Peyer's patch (tissue), 4 donors: ENCODE data around the gene NME5.

Source experiments
- CTCF ChIP-seq, 6 experiments: fragments of 450-650 bp in 4 of 6; fragments of 200-600 bp in 2 of 6; sonication (generic) in 1 of 6; IDR thresholded peaks; one replicate each; pipeline ENCODE4 v1.5.1; 2017 to 2019; ENCODE audit warnings: antibody characterized with exemption in 6 of 6, mild to moderate bottlenecking in 3 of 6, moderate library complexity in 1 of 6
- POLR2A ChIP-seq, 2 donors: fragments of 450-650 bp; IDR thresholded peaks; one replicate each; pipeline ENCODE4 v1.5.1; 2017; ENCODE audit warnings: antibody characterized with exemption in 2 of 2, mild to moderate bottlenecking in 2 of 2, moderate library complexity in 2 of 2

- TF ChIP-seq CTCF (IDR thresholded peaks at IDR 0.05) (no peak), POLR2A (IDR thresholded peaks at IDR 0.05) (no peak)
These were observed 18.4 kb upstream of the NME5 start for GRCh38 chr5:138157626-138158025.
